GM19328 (cell line): ENCODE results near the gene GIPR.

ENCODE experiments used
- ATAC-seq: cut with Tn5 transposase; IDR thresholded peaks from one replicate; pipeline ENCODE4 v1.9.1; 2021; ENCODE audit warnings: mild to moderate bottlenecking, moderate library complexity; ENCODE audit not compliant: unreplicated experiment

Gene GIPR

DNA sequence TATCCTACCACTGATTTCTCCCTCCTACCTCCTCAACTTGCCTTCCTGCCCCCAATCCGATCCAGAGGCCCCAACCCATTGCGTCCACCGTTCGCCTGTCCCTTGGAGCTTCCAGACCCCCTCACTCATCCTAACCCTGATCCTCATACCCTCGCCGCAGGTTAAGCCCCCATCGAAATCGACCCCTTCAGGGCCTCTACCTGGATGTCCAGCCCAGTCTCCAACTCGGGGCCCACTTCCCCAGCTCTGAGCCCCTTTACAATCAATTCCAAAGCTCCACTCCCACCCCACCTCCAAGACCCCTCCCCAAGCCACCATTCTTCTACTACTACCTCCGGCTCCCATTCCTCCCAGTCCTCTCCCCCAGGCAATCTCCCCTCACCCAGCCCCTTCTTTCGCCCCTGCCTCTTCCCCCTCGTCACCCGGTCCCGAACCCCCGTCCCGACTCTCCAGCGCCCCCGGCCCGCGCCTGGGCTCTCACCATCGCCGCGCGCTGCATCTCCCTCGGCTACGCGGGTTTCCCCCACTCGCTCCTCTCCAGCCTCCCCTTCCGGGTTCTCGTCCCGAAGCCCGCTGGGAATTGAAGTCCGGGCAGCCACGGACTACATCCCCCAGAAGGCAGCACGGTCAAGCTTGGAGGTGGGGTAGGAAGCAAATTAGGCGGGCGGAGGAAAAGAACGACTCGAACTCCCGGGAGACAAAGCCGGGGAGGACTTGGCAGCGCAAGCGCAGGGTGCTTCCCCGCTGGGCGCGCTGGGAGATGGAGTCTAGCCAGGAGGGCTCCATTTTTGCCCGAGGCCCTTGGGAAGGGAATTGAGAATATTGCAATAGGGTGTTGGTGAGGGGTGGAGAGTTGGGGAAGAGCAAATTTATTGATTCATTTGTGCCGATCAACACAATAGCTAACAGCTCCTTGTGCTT lies 62.6 kb downstream of the GIPR start, which contains the start of gene FBXO46:
Gene FBXO46 (minus strand): TSS at position 529 of the 921 bp plus-strand sequence. CDS start 17,401 bp downstream, outside the sequence.
- ATAC-seq: peak; percentile 77
